ENCODE results near the gene GSG1L.

- TF ChIP-seq CTCF (IDR thresholded peaks at IDR 0.05) = no peak
- TF ChIP-seq POLR2A (IDR thresholded peaks at IDR 0.05) = no peak
- no peak for TF ChIP-seq POLR2AphosphoS5 (IDR thresholded peaks at IDR 0.05)
Measured at GRCh38 chr16:27853651-27854050, 209.9 kb downstream of the GSG1L start.
